ENCODE results near the gene RAVER2.
"Not testable (repeated sequence)": the region's sequence is repeated elsewhere in the genome, so short reads cannot be mapped to it uniquely, and the experiment has no call there.

GRCh38 chr1:64702670-64703069, 42.2 kb upstream of the RAVER2 start:
- TF ChIP-seq, protein P1, sequence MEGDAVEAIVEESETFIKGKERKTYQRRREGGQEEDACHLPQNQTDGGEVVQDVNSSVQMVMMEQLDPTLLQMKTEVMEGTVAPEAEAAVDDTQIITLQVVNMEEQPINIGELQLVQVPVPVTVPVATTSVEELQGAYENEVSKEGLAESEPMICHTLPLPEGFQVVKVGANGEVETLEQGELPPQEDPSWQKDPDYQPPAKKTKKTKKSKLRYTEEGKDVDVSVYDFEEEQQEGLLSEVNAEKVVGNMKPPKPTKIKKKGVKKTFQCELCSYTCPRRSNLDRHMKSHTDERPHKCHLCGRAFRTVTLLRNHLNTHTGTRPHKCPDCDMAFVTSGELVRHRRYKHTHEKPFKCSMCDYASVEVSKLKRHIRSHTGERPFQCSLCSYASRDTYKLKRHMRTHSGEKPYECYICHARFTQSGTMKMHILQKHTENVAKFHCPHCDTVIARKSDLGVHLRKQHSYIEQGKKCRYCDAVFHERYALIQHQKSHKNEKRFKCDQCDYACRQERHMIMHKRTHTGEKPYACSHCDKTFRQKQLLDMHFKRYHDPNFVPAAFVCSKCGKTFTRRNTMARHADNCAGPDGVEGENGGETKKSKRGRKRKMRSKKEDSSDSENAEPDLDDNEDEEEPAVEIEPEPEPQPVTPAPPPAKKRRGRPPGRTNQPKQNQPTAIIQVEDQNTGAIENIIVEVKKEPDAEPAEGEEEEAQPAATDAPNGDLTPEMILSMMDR (IDR thresholded peaks at IDR 0.05; ENCODE audit: low read depth, low read length): not testable (repeated sequence)
- not testable (repeated sequence) for TF ChIP-seq EZH2phosphoT487 (IDR thresholded peaks at IDR 0.05; ENCODE audit: low read depth)
